Heart left ventricle (tissue), 13 donors: ENCODE data around the gene FBXW8.

Experiments used
- CTCF ChIP-seq, 12 donors: fragments of 200-600 bp; sonication (generic) in 4 of 12; IDR thresholded peaks; one replicate each; pipeline versions ENCODE4 v1.5.0 to v1.8.0; 2018 to 2022; ENCODE audit warnings: antibody characterized with exemption in 12 of 12, mild to moderate bottlenecking in 5 of 12
- POLR2A ChIP-seq, 2 donors: fragments of 450-650 bp; IDR thresholded peaks; one replicate each; pipeline ENCODE4 v1.6.1; 2017; ENCODE audit warnings: antibody characterized with exemption in 2 of 2, mild to moderate bottlenecking in 2 of 2, moderate library complexity in 2 of 2
- donor health status: ischemic (EF 13 %, LVEDD 7.1; RV severe dilation, severe dysfunction).
- donor health status: DM: no; HTN: yes; CAD: no.
- donor health status: DM: no; HTN: no; CAD: no.
- donor health status: ischemic (EF 25% LVEDD 6.9; RV normal size, moderate dysfunction).
- donor health status: ischemic (EF 25% LVEDD 5.7; RV mildly dilated, moderate dysfunction).
- donor health status: ischemic (EF 35%, LVEDD 5.7; RV mildly dilated, moderate dysfunction).
- donor health status: nonischemic (EF 11% LVEDD 7.7; RV severe dilation, severe dysfunction).
- donor health status: DM: yes; HTN: yes; CAD: no.
- donor health status: PGD.
- donor health status: ischemic (EF 29% LVEDD 5.4; RV normal size, mild dysfunction).
- donor health status: nonischemic (EF 23%, LVEDD 6.1; RV moderate dilation, normal function).

GRCh38 chr12:116876151-116876869 is 34.4 kb upstream of the FBXW8 start:
- TF ChIP-seq POLR2A (IDR thresholded peaks at IDR 0.05): no peak
- TF ChIP-seq CTCF (IDR thresholded peaks at IDR 0.05): no peak
